ENCODE results near the gene JARID2. TPM values are rescaled to one million over a fixed set of nuclear protein-coding genes. Genes with fewer than 3 reads are reported as not detected.

The JARID2 gene
- total RNA-seq, 1 experiment from 2014 or later: 180 TPM

DNA sequence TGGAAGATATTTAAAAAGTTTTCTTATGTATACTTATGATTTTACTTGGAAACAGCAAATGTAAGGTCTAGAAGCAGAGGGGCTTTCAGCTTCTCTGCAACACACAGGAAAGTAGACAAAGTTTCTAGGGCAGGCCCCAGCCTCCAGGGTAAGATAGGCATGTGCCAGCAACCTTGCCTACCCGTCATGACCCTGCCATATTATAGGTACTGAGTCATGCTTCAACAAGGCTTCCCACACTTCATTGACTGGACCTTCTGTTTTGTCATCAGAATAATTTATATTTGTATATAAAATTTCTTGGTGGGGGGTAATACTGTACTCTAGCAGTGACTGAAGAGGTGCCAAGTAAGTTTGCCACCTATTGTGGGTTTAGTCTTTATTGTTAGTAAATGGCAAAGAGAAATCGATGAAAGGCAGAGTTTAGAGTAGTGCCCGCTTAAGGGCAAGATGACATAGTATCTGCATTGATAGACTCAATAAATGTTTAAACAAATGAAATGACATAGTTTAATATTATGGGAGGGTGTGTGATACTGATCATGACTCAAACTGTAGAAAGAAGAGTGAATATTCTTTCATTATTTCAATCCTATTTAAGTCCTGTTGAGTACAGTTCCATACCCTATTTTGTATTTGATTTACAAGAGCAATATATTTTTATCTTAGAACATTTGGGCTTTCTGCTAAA is 95.6 kb downstream of the JARID2 start (continued):
- TF ChIP-seq RELA (CRISPR knock-in tag; IDR thresholded peaks at IDR 0.05; ENCODE audit: borderline replicate concordance): no peak
- TF ChIP-seq, protein P1, sequence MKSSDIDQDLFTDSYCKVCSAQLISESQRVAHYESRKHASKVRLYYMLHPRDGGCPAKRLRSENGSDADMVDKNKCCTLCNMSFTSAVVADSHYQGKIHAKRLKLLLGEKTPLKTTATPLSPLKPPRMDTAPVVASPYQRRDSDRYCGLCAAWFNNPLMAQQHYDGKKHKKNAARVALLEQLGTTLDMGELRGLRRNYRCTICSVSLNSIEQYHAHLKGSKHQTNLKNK (CRISPR knock-in tag; IDR thresholded peaks at IDR 0.05): no peak
- TF ChIP-seq, protein P2, sequence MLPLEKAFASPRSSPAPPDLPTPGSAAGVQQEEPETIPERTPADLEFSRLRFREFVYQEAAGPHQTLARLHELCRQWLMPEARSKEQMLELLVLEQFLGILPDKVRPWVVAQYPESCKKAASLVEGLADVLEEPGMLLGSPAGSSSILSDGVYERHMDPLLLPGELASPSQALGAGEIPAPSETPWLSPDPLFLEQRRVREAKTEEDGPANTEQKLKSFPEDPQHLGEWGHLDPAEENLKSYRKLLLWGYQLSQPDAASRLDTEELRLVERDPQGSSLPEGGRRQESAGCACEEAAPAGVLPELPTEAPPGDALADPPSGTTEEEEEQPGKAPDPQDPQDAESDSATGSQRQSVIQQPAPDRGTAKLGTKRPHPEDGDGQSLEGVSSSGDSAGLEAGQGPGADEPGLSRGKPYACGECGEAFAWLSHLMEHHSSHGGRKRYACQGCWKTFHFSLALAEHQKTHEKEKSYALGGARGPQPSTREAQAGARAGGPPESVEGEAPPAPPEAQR (CRISPR knock-in tag; IDR thresholded peaks at IDR 0.05): no peak
- TF ChIP-seq, protein P3, sequence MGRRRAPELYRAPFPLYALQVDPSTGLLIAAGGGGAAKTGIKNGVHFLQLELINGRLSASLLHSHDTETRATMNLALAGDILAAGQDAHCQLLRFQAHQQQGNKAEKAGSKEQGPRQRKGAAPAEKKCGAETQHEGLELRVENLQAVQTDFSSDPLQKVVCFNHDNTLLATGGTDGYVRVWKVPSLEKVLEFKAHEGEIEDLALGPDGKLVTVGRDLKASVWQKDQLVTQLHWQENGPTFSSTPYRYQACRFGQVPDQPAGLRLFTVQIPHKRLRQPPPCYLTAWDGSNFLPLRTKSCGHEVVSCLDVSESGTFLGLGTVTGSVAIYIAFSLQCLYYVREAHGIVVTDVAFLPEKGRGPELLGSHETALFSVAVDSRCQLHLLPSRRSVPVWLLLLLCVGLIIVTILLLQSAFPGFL (CRISPR knock-in tag; IDR thresholded peaks at IDR 0.05; ENCODE audit: borderline replicate concordance): no peak
- TF ChIP-seq, protein P4, sequence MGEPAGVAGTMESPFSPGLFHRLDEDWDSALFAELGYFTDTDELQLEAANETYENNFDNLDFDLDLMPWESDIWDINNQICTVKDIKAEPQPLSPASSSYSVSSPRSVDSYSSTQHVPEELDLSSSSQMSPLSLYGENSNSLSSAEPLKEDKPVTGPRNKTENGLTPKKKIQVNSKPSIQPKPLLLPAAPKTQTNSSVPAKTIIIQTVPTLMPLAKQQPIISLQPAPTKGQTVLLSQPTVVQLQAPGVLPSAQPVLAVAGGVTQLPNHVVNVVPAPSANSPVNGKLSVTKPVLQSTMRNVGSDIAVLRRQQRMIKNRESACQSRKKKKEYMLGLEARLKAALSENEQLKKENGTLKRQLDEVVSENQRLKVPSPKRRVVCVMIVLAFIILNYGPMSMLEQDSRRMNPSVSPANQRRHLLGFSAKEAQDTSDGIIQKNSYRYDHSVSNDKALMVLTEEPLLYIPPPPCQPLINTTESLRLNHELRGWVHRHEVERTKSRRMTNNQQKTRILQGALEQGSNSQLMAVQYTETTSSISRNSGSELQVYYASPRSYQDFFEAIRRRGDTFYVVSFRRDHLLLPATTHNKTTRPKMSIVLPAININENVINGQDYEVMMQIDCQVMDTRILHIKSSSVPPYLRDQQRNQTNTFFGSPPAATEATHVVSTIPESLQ (CRISPR knock-in tag; IDR thresholded peaks at IDR 0.05): no peak
- no peak for TF ChIP-seq FOXP1 (CRISPR knock-in tag; IDR thresholded peaks at IDR 0.05; ENCODE audit: borderline replicate concordance)

DNA sequence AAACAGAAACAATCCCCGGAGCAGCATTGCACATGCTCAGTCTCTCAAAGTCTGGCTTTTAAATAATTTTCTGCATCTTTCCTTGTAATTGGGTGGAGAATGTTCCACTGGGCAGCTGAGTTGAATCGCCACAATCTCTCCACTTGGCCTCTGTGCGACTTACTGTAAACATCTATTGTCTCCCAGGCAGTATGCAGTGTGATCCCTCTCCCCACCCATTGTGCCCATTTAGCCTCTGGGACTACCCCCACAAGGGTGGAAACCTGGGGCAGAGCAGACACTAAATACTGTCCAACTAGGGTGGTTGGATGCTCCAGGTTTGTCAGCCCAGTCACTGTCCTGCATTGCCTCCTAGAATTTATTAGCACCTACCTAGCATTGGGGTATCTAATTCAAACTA is 96.2 kb downstream of the JARID2 start:
- H3K27me3 Mint-ChIP-seq (ENCODE audit: low read depth): no peaks in the 10 kb centered on the region
- H3K4me3 Mint-ChIP-seq: peak overlapping the region; percentile 47
- DNase-seq (ENCODE audit: low spot score) (no peak), ATAC-seq (peak; percentile 25)
- H3K36me3 Mint-ChIP-seq: no peaks in the 10 kb centered on the region
- POLR2A ChIA-PET: no interaction called here
- H3K27ac Mint-ChIP-seq: peak overlapping the region; percentile 89
- CTCF ChIA-PET: no interaction called here
- peaks cover 91% of the 10 kb centered on the region for H3K4me1 Mint-ChIP-seq
- H3K9me3 Mint-ChIP-seq: no peaks in the 10 kb centered on the region
- TF ChIP-seq, protein P5, sequence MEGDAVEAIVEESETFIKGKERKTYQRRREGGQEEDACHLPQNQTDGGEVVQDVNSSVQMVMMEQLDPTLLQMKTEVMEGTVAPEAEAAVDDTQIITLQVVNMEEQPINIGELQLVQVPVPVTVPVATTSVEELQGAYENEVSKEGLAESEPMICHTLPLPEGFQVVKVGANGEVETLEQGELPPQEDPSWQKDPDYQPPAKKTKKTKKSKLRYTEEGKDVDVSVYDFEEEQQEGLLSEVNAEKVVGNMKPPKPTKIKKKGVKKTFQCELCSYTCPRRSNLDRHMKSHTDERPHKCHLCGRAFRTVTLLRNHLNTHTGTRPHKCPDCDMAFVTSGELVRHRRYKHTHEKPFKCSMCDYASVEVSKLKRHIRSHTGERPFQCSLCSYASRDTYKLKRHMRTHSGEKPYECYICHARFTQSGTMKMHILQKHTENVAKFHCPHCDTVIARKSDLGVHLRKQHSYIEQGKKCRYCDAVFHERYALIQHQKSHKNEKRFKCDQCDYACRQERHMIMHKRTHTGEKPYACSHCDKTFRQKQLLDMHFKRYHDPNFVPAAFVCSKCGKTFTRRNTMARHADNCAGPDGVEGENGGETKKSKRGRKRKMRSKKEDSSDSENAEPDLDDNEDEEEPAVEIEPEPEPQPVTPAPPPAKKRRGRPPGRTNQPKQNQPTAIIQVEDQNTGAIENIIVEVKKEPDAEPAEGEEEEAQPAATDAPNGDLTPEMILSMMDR (IDR thresholded peaks at IDR 0.05): no peak
- TF ChIP-seq HMGA2 (CRISPR knock-in tag; IDR thresholded peaks at IDR 0.05): no peak
- TF ChIP-seq, protein P6, sequence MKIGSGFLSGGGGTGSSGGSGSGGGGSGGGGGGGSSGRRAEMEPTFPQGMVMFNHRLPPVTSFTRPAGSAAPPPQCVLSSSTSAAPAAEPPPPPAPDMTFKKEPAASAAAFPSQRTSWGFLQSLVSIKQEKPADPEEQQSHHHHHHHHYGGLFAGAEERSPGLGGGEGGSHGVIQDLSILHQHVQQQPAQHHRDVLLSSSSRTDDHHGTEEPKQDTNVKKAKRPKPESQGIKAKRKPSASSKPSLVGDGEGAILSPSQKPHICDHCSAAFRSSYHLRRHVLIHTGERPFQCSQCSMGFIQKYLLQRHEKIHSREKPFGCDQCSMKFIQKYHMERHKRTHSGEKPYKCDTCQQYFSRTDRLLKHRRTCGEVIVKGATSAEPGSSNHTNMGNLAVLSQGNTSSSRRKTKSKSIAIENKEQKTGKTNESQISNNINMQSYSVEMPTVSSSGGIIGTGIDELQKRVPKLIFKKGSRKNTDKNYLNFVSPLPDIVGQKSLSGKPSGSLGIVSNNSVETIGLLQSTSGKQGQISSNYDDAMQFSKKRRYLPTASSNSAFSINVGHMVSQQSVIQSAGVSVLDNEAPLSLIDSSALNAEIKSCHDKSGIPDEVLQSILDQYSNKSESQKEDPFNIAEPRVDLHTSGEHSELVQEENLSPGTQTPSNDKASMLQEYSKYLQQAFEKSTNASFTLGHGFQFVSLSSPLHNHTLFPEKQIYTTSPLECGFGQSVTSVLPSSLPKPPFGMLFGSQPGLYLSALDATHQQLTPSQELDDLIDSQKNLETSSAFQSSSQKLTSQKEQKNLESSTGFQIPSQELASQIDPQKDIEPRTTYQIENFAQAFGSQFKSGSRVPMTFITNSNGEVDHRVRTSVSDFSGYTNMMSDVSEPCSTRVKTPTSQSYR (CRISPR knock-in tag; IDR thresholded peaks at IDR 0.05): no peak
- TF ChIP-seq, protein P1 (CRISPR knock-in tag; IDR thresholded peaks at IDR 0.05): no peak
- no peak for TF ChIP-seq TCF7 (CRISPR knock-in tag; IDR thresholded peaks at IDR 0.05; ENCODE audit: low read depth)
- TF ChIP-seq ETV6 (CRISPR knock-in tag; IDR thresholded peaks at IDR 0.05): no peak
- no peak for TF ChIP-seq RORB (CRISPR knock-in tag; IDR thresholded peaks at IDR 0.05)
- TF ChIP-seq, protein P7, sequence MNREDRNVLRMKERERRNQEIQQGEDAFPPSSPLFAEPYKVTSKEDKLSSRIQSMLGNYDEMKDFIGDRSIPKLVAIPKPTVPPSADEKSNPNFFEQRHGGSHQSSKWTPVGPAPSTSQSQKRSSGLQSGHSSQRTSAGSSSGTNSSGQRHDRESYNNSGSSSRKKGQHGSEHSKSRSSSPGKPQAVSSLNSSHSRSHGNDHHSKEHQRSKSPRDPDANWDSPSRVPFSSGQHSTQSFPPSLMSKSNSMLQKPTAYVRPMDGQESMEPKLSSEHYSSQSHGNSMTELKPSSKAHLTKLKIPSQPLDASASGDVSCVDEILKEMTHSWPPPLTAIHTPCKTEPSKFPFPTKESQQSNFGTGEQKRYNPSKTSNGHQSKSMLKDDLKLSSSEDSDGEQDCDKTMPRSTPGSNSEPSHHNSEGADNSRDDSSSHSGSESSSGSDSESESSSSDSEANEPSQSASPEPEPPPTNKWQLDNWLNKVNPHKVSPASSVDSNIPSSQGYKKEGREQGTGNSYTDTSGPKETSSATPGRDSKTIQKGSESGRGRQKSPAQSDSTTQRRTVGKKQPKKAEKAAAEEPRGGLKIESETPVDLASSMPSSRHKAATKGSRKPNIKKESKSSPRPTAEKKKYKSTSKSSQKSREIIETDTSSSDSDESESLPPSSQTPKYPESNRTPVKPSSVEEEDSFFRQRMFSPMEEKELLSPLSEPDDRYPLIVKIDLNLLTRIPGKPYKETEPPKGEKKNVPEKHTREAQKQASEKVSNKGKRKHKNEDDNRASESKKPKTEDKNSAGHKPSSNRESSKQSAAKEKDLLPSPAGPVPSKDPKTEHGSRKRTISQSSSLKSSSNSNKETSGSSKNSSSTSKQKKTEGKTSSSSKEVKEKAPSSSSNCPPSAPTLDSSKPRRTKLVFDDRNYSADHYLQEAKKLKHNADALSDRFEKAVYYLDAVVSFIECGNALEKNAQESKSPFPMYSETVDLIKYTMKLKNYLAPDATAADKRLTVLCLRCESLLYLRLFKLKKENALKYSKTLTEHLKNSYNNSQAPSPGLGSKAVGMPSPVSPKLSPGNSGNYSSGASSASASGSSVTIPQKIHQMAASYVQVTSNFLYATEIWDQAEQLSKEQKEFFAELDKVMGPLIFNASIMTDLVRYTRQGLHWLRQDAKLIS (CRISPR knock-in tag; IDR thresholded peaks at IDR 0.05; ENCODE audit: borderline replicate concordance): no peak
- no peak for TF ChIP-seq TEAD4 (CRISPR knock-in tag; IDR thresholded peaks at IDR 0.05)
- TF ChIP-seq, protein P8, sequence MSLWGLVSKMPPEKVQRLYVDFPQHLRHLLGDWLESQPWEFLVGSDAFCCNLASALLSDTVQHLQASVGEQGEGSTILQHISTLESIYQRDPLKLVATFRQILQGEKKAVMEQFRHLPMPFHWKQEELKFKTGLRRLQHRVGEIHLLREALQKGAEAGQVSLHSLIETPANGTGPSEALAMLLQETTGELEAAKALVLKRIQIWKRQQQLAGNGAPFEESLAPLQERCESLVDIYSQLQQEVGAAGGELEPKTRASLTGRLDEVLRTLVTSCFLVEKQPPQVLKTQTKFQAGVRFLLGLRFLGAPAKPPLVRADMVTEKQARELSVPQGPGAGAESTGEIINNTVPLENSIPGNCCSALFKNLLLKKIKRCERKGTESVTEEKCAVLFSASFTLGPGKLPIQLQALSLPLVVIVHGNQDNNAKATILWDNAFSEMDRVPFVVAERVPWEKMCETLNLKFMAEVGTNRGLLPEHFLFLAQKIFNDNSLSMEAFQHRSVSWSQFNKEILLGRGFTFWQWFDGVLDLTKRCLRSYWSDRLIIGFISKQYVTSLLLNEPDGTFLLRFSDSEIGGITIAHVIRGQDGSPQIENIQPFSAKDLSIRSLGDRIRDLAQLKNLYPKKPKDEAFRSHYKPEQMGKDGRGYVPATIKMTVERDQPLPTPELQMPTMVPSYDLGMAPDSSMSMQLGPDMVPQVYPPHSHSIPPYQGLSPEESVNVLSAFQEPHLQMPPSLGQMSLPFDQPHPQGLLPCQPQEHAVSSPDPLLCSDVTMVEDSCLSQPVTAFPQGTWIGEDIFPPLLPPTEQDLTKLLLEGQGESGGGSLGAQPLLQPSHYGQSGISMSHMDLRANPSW (CRISPR knock-in tag; conservative IDR thresholded peaks at IDR 0.05; ENCODE audit: low read depth): no peak
- TF ChIP-seq, protein P9, sequence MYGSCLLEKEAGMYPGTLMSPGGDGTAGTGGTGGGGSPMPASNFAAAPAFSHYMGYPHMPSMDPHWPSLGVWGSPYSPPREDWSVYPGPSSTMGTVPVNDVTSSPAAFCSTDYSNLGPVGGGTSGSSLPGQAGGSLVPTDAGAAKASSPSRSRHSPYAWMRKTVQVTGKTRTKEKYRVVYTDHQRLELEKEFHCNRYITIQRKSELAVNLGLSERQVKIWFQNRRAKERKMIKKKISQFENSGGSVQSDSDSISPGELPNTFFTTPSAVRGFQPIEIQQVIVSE (CRISPR knock-in tag; IDR thresholded peaks at IDR 0.05; ENCODE audit: borderline replicate concordance): no peak

Data from WTC11 (cell line).